Neuron (in vitro differentiated cells): ENCODE data around the gene RAB36.

ENCODE experiments used
- H2AFZ ChIP-seq: one replicate; pipeline ENCODE4 v1.6.1; 2013; ENCODE audit warnings: low read depth, mild to moderate bottlenecking, inconsistent platforms, low read length, moderate library complexity
- H3K27me3 ChIP-seq: one replicate; pipeline ENCODE4 v1.6.1; 2013; ENCODE audit warnings: low read length; ENCODE audit not compliant: insufficient read depth
- H3K36me3 ChIP-seq: one replicate; pipeline ENCODE4 v1.6.1; 2013; ENCODE audit warnings: low read length; ENCODE audit not compliant: insufficient read depth
- H3K4me1 ChIP-seq: one replicate; pipeline ENCODE4 v1.6.1; 2013; ENCODE audit warnings: low read length; ENCODE audit not compliant: insufficient read depth
- H3K4me3 ChIP-seq: 2 replicates; pipeline ENCODE4 v1.5.1; 2013; ENCODE audit warnings: mild to moderate bottlenecking, low read length, moderate library complexity
- H3K9me3 ChIP-seq: one replicate; pipeline ENCODE4 v1.6.1; 2013; ENCODE audit warnings: low read length

RAB36 gene

GRCh38 chr22:23145878-23146470, 697 bp downstream of the RAB36 start:
- peaks cover 21% of the 10 kb centered on the region for H3K36me3 ChIP-seq
- H2AFZ ChIP-seq: peak overlapping the region; percentile 72
- H3K4me1 ChIP-seq: peaks cover 34% of the 10 kb centered on the region
- H3K9me3 ChIP-seq: no peaks in the 10 kb centered on the region
- no peaks in the 10 kb centered on the region for H3K27me3 ChIP-seq
- peak overlapping the region; percentile 86 for H3K4me3 ChIP-seq

- no peaks in the 10 kb centered on the region for H3K9me3 ChIP-seq
- peaks cover 30% of the 10 kb centered on the region for H3K4me1 ChIP-seq
- no peaks in the 10 kb centered on the region for H3K27me3 ChIP-seq
- H3K36me3 ChIP-seq: peaks cover 25% of the 10 kb centered on the region
- H2AFZ ChIP-seq: no peak overlapping the region
- peak overlapping the region; percentile 86 for H3K4me3 ChIP-seq
Measured at GRCh38 chr22:23146478-23147205, 1.4 kb downstream of the RAB36 start.

- H3K9me3 ChIP-seq: no peaks in the 10 kb centered on the region
- peaks cover 27% of the 10 kb centered on the region for H3K36me3 ChIP-seq
- no peak overlapping the region for H3K4me3 ChIP-seq
- peaks cover 22% of the 10 kb centered on the region for H3K4me1 ChIP-seq
- H2AFZ ChIP-seq: no peak overlapping the region
- H3K27me3 ChIP-seq: no peaks in the 10 kb centered on the region
Measured at GRCh38 chr22:23147617-23148387, 2.5 kb downstream of the RAB36 start.

DNA sequence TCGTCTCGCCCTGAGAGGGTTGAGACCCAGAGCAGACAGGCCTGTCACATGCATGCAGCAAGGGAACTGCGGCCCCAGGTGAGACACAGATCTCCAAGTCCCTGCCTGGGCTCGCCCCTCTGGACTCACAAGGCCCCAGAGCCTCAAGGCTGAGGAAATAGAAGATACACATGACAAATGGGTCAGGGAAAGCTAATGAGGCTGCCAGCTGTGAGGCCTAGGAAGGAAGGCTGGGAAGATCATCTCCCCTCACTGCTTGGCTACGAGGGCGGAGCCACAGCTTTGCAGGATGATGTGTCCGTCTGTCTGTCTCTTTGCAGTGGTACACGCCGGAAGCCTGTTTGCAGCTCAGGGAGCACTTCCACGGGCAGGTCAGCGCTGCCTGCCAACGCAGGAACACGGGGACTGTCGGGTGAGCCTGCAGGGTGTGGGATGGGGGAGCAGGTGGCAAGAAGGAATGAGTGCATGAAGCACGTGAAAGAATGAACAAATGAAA, 4.5 kb downstream of the RAB36 start:
- Histone ChIP-seq H3K4me1 (peaks cover 13% of the 10 kb centered on the region), H2AFZ (no peak overlapping the region), H3K36me3 (peaks cover 37% of the 10 kb centered on the region), H3K4me3 (no peak overlapping the region), H3K9me3 (no peaks in the 10 kb centered on the region), H3K27me3 (no peaks in the 10 kb centered on the region)

- Histone ChIP-seq H3K27me3 (no peaks in the 10 kb centered on the region), H2AFZ (no peak overlapping the region), H3K4me3 (no peak overlapping the region), H3K4me1 (peaks cover 9% of the 10 kb centered on the region), H3K9me3 (no peaks in the 10 kb centered on the region), H3K36me3 (peaks cover 37% of the 10 kb centered on the region)
Measured at GRCh38 chr22:23150762-23151161, 5.5 kb downstream of the RAB36 start.

- no peaks in the 10 kb centered on the region for H3K9me3 ChIP-seq
- H2AFZ ChIP-seq: no peak overlapping the region
- peaks cover 37% of the 10 kb centered on the region for H3K36me3 ChIP-seq
- H3K4me1 ChIP-seq: peaks cover 1% of the 10 kb centered on the region
- no peaks in the 10 kb centered on the region for H3K27me3 ChIP-seq
- no peak overlapping the region for H3K4me3 ChIP-seq
Measured at GRCh38 chr22:23151827-23152226, 6.5 kb downstream of the RAB36 start.

DNA sequence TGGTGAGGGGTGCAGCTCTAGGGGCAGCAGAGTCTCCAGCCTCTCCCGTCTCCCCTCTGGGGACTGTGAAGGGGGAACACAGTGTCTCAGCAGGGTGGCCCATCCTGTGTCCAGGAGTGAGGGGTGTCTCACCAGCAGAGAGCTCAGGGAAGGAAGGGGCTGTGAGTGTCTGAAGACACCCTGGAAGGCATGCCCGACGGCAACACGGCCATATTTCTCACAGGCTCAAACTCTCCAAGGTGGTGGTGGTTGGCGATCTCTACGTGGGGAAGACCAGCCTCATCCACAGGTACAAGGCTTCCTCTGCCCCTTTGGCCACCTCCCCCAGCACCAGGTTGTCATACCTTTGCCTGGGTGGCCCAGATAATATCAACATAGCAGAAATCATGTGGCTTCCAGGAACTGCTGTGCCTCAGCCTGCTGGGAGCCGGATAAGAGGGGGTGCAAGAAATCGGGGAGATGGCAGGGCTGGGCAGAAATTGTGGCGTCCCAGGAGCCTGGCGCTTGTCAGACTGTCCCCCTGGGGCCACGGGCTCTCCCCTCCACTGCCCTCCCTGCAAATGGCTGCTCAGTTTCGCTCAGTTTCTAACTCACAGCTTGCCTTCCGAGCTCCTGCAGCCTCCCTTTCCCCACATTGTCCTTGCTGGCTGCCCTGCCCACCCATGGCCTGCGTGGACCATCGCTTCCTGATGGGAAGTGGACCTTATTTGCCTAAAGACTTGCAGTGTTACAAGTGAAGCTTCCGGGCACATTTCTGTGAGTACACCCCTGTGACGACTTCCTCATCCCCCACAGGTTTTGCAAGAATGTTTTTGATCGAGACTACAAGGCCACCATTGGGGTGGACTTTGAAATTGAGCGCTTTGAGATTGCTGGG, 7.2 kb downstream of the RAB36 start:
- Histone ChIP-seq H3K9me3 (no peaks in the 10 kb centered on the region), H3K36me3 (peaks cover 37% of the 10 kb centered on the region), H3K4me3 (no peak overlapping the region), H3K4me1 (no peaks in the 10 kb centered on the region), H3K27me3 (no peaks in the 10 kb centered on the region), H2AFZ (no peak overlapping the region)

GRCh38 chr22:23153994-23154393, 8.7 kb downstream of the RAB36 start:
- no peaks in the 10 kb centered on the region for H3K9me3 ChIP-seq
- H3K27me3 ChIP-seq: no peaks in the 10 kb centered on the region
- no peaks in the 10 kb centered on the region for H3K4me1 ChIP-seq
- no peak overlapping the region for H2AFZ ChIP-seq
- no peak overlapping the region for H3K4me3 ChIP-seq
- peaks cover 34% of the 10 kb centered on the region for H3K36me3 ChIP-seq

GRCh38 chr22:23154461-23154860, 9.2 kb downstream of the RAB36 start:
- H2AFZ ChIP-seq: no peak overlapping the region
- no peaks in the 10 kb centered on the region for H3K4me1 ChIP-seq
- H3K4me3 ChIP-seq: no peak overlapping the region
- no peaks in the 10 kb centered on the region for H3K27me3 ChIP-seq
- peaks cover 35% of the 10 kb centered on the region for H3K36me3 ChIP-seq
- no peaks in the 10 kb centered on the region for H3K9me3 ChIP-seq

- Histone ChIP-seq H2AFZ (no peak overlapping the region), H3K36me3 (peaks cover 33% of the 10 kb centered on the region), H3K4me3 (no peak overlapping the region), H3K4me1 (no peaks in the 10 kb centered on the region), H3K9me3 (no peaks in the 10 kb centered on the region), H3K27me3 (no peaks in the 10 kb centered on the region)
Measured at GRCh38 chr22:23155143-23155542, 9.9 kb downstream of the RAB36 start.

DNA sequence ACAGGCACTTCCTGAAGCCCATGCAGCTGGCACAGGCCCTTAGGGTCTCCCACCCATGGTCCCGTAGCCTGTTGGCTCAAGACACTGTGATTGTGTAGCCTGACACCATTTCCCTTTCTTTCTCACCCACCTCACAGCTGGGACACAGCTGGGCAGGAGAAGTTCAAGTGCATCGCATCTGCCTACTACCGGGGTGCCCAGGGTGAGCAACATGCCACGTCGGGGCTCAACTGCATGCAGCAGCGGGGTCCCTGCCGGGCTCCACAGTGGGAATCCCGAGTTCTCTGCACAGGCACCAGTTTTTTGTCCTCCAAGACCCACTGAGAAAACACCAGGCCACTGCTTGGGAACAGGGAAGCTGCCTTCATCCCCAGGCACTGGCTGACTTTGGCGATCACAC, 10.6 kb downstream of the RAB36 start:
- no peaks in the 10 kb centered on the region for H3K9me3 ChIP-seq
- H3K4me1 ChIP-seq: no peaks in the 10 kb centered on the region
- no peak overlapping the region for H3K4me3 ChIP-seq
- H3K36me3 ChIP-seq: peaks cover 35% of the 10 kb centered on the region
- no peaks in the 10 kb centered on the region for H3K27me3 ChIP-seq
- no peak overlapping the region for H2AFZ ChIP-seq

GRCh38 chr22:23156286-23156685, 11.0 kb downstream of the RAB36 start:
- H2AFZ ChIP-seq: no peak overlapping the region
- no peaks in the 10 kb centered on the region for H3K4me1 ChIP-seq
- no peaks in the 10 kb centered on the region for H3K27me3 ChIP-seq
- peaks cover 34% of the 10 kb centered on the region for H3K36me3 ChIP-seq
- H3K4me3 ChIP-seq: no peak overlapping the region
- H3K9me3 ChIP-seq: no peaks in the 10 kb centered on the region
